ENCODE results near the gene RPL4. TPM values are rescaled to one million over a fixed set of nuclear protein-coding genes. Genes with fewer than 3 reads are reported as not detected.

The RPL4 gene
- total RNA-seq, 1 donor from 2014 or later = 7,725 TPM

GRCh38 chr15:66535056-66535455 is 30.4 kb upstream of the RPL4 start:
- H3K4me3 Mint-ChIP-seq = no peak overlapping the region
- Histone ChIP-seq H3K27me3 (no peaks in the 10 kb centered on the region), H2AFZ (replicated peaks) (no peak overlapping the region), H4K20me1 (ENCODE audit: low read depth) (no peaks in the 10 kb centered on the region), H3K36me3 (no peaks in the 10 kb centered on the region), H3K9me3 (ENCODE audit: low read depth) (no peaks in the 10 kb centered on the region), H3K27ac (no peak overlapping the region), H3K9ac (no peak overlapping the region), H3K79me2 (ENCODE audit: low read depth) (no peaks in the 10 kb centered on the region), H3K4me3 (no peak overlapping the region), H3K4me1 (no peaks in the 10 kb centered on the region), H3F3A (ENCODE audit: low read depth) (no peaks in the 10 kb centered on the region), H3K4me2 (no peak overlapping the region)
- no peaks in the 10 kb centered on the region for H3K27me3 Mint-ChIP-seq (ENCODE audit: insufficient read depth, low read depth)
- no peak for DNase-seq (ENCODE audit: low spot score)
- peaks cover 9% of the 10 kb centered on the region for H3K36me3 Mint-ChIP-seq
- H3K4me1 Mint-ChIP-seq = no peaks in the 10 kb centered on the region
- TF ChIP-seq EZH2 (IDR thresholded peaks at IDR 0.05) = no peak
- TF ChIP-seq CTCF (IDR thresholded peaks at IDR 0.05) = no peak
- no peak for TF ChIP-seq EZH2phosphoT487 (IDR thresholded peaks at IDR 0.05)
- no peaks in the 10 kb centered on the region for H3K9me3 Mint-ChIP-seq
- H3K27ac Mint-ChIP-seq = no peak overlapping the region

- no peaks in the 10 kb centered on the region for H3K79me2 ChIP-seq (ENCODE audit: low read depth)
- no peak for DNase-seq (ENCODE audit: low spot score)
- Mint-ChIP-seq H3K27me3 (ENCODE audit: insufficient read depth, low read depth) (no peaks in the 10 kb centered on the region), H3K4me3 (no peak overlapping the region), H3K9me3 (no peaks in the 10 kb centered on the region), H3K36me3 (peaks cover 15% of the 10 kb centered on the region), H3K4me1 (no peaks in the 10 kb centered on the region), H3K27ac (no peak overlapping the region)
- H3K4me2 ChIP-seq = no peak overlapping the region
- no peaks in the 10 kb centered on the region for H3K27me3 ChIP-seq
- no peak for TF ChIP-seq CTCF (IDR thresholded peaks at IDR 0.05)
- no peak for TF ChIP-seq EZH2 (IDR thresholded peaks at IDR 0.05)
- TF ChIP-seq EZH2phosphoT487 (IDR thresholded peaks at IDR 0.05) = no peak
- no peaks in the 10 kb centered on the region for H3F3A ChIP-seq (ENCODE audit: low read depth)
- no peak overlapping the region for H3K4me3 ChIP-seq
- H3K27ac ChIP-seq = no peak overlapping the region
- H3K36me3 ChIP-seq = peaks cover 4% of the 10 kb centered on the region
- H3K9ac ChIP-seq = no peak overlapping the region
- no peaks in the 10 kb centered on the region for H4K20me1 ChIP-seq (ENCODE audit: low read depth)
- no peaks in the 10 kb centered on the region for H3K9me3 ChIP-seq (ENCODE audit: low read depth)
- H2AFZ ChIP-seq (replicated peaks) = no peak overlapping the region
- no peaks in the 10 kb centered on the region for H3K4me1 ChIP-seq
Observed at GRCh38 chr15:66524838-66525237, 20.2 kb upstream of the RPL4 start.

- DNase-seq (ENCODE audit: low spot score) = no peak
- Histone ChIP-seq H3K27ac (no peak overlapping the region), H3K9me3 (ENCODE audit: low read depth) (no peaks in the 10 kb centered on the region), H3K4me2 (no peak overlapping the region), H3K79me2 (ENCODE audit: low read depth) (no peaks in the 10 kb centered on the region), H2AFZ (replicated peaks) (no peak overlapping the region), H3K4me3 (no peak overlapping the region), H3K27me3 (no peaks in the 10 kb centered on the region), H3K9ac (no peak overlapping the region), H3F3A (ENCODE audit: low read depth) (no peaks in the 10 kb centered on the region), H3K36me3 (peaks cover 4% of the 10 kb centered on the region), H3K4me1 (no peaks in the 10 kb centered on the region), H4K20me1 (ENCODE audit: low read depth) (no peaks in the 10 kb centered on the region)
- TF ChIP-seq CTCF (IDR thresholded peaks at IDR 0.05) = no peak
- no peak for TF ChIP-seq EZH2phosphoT487 (IDR thresholded peaks at IDR 0.05)
- no peak for TF ChIP-seq EZH2 (IDR thresholded peaks at IDR 0.05)
- Mint-ChIP-seq H3K27ac (no peak overlapping the region), H3K36me3 (peaks cover 11% of the 10 kb centered on the region), H3K4me3 (no peak overlapping the region), H3K4me1 (no peaks in the 10 kb centered on the region), H3K9me3 (no peaks in the 10 kb centered on the region), H3K27me3 (ENCODE audit: insufficient read depth, low read depth) (no peaks in the 10 kb centered on the region)
Observed at GRCh38 chr15:66523926-66524325, 19.3 kb upstream of the RPL4 start.
